HG03103 (cell line): Measurements from ENCODE around the gene ABCB6.

ENCODE experiments used
- ATAC-seq: cut with Tn5 transposase; IDR thresholded peaks from one replicate; pipeline ENCODE4 v1.9.1; 2021; ENCODE audit warnings: low read depth; ENCODE audit not compliant: unreplicated experiment

The ABCB6 gene

DNA sequence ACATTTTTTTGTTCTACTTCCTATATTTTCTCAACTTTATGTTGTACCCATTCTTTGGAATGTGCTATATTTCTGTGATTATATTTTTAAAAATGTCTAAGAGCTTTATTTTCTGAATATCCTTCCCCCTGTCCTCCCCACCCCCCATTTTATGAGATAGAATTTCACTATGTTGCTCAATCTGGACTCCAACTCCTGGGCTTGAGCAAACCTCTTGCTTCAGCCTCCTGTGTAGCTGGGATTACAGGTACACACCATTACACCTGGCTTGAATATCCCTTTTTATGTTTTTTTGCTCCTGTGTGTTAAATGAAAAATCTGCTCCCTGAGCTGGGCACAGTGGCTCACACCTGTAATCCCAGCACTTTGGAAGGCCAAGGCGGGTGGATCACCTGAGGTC lies 21.4 kb downstream of the ABCB6 start:
- ATAC-seq, result no peak

DNA sequence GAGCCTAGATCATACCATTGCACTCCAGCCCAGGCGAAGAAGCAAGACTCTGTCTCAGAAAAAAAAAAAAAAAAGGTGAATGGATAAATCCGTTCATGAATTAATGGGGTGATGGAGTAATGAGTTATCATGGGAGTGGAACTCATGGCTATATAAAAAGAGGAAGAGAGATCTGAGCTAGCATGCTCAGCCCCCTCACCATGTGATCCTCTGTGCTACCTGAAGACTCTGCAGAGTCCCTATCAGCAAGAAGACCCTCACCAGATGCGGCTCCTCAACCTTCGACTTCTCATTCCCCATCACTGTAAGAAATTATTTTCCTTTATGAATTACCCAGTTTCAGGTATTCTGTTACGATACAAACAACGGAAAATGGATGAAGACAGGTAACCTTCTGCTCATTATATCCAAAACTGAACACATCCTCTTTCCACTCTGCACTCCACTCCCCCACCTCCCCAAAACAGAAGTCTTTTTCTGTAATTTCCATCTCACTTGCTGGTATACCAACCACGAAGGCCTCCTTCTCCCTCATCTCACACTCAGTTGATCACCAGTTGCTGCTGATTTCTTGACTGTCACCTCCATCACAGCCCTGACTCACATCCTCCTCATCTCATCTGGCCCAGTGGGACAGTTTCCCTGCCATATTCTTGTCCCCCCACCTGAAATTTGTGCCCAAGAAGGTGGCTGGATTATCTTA lies 31.9 kb downstream of the ABCB6 start:
- no peak for ATAC-seq

DNA sequence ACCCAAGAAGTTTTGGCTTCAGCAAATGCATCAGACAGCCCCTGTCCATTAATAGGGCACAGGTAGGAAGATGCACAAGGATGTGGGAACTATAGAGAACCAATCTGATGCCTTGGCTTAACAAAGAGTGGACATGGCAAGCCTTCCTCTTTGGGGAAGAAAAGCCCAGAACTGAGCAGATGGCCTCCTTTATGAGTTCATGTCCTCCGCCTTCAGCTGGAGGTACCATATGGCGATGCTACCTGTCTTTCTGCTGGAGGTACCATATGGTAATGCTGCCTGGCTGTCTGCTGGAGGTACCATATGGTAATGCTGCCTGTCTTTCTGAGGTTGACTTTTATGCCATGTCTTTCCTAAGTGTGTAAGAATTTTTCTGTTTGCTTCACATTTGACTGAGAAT lies 34.6 kb downstream of the ABCB6 start:
- no peak for ATAC-seq

DNA sequence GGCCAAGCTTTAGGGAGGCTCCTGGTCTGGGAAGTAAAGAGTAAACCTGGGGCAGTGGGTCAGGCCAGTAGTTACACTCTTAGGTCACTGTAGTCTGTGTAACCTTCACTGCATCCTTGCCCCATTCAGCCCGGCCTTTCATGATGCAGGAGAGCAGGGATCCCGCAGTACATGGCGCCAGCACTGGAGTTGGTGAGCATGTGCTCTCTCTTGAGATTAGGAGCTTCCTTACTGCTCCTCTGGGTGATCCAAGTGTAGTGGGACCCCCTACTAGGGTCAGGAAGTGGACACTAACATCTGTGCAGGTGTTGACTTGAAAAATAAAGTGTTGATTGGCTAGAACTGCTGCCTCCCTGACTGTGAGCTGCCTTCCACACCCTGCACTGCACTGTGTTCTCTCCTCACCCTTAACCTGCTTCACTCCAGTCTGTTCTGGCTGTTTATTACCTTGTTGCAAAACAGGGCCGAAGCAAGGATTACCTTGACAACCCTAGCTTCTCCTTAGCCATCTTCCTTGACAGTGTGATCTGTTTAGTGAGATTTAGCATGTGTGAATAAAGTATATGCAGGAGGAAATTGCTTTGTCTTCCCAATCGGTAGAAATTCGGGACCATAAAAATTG lies 35.5 kb downstream of the ABCB6 start:
- ATAC-seq, result no peak

DNA sequence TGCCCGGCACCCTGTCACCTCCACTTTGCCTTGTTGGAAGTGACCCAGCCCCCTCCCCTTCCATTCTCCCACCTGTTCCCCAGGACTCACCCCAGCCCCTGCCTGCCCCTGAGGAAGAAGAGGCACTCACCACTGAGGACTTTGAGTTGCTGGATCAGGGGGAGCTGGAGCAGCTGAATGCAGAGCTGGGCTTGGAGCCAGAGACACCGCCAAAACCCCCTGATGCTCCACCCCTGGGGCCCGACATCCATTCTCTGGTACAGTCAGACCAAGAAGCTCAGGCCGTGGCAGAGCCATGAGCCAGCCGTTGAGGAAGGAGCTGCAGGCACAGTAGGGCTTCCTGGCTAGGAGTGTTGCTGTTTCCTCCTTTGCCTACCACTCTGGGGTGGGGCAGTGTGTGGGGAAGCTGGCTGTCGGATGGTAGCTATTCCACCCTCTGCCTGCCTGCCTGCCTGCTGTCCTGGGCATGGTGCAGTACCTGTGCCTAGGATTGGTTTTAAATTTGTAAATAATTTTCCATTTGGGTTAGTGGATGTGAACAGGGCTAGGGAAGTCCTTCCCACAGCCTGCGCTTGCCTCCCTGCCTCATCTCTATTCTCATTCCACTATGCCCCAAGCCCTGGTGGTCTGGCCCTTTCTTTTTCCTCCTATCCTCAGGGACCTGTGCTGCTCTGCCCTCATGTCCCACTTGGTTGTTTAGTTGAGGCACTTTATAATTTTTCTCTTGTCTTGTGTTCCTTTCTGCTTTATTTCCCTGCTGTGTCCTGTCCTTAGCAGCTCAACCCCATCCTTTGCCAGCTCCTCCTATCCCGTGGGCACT lies 36.2 kb downstream of the ABCB6 start:
- ATAC-seq, result no peak

DNA sequence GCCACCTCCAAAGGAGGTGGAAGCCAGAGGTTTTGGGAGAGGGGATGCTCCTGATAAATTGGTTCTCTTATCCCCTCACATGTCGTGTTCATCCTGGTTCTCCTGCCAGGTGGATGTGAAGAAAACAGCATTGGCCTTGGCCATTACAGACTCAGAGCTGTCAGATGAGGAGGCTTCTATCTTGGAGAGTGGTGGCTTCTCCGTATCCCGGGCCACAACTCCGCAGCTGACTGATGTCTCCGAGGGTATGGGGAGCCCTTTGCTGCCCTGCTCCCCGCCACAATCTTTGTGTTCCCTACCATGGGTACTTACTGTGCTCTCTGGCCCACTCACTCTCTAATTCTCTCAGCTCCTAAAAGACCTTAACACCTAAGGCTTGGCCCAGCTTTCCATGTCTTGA lies 37.2 kb downstream of the ABCB6 start:
- no peak for ATAC-seq

DNA sequence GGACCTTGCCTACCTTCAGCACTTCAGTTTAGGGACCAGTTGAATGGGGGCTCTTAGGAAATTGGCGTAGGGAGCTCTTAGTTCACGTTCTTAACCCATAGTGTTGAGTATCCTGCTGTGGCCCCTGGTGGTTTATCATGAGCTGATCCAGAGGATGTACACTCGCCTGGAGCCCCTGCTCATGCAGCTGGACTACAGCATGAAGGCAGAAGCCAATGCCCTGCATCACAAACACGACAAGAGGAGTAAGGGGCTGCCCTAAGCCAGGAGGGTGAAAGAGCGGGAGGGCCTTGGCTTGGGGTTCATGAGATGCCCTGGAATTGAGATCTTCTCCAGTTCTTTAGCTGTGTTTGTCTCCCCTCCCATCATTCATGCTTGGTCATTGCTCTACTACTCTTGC lies 37.8 kb downstream of the ABCB6 start:
- no peak for ATAC-seq

DNA sequence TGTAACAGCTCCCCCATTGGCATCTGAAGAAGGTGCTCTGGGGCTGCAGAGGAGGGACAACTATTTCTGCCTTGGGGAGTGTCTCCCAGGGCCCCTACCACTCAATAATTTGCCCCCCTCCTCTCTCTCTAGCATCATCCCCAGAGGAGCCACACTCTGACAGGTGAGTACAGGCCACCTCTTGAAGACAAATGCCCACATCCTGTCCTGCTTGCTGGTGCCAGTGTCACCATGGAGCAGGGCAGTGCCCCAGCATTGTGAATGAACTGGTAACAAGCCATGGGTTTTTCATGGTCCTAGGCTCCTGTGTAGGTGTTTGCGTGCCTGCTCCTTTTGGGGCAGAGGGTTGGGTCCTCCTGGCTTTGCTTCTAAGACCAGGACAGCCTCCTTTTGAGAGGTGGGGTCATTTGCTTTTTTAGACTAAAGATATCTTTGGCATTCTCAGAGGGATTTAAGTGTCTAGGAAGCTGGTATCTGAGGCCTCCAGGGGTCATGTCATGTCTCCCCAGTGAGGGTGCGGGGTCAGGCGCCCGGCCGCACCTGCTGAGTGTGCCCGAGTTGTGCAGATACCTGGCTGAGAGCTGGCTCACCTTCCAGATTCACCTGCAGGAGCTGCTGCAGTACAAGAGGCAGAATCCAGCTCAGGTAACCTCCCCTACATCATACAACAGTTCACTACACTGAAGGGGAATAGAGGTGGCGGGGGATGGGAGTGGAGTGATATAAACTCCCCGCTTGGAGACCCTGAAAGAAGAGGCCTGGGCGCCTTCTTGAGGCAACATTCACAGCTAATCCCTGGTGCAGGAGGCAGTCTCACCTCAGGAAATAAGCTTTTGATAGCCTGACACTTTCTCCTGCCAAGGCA lies 38.9 kb downstream of the ABCB6 start:
- no peak for ATAC-seq

DNA sequence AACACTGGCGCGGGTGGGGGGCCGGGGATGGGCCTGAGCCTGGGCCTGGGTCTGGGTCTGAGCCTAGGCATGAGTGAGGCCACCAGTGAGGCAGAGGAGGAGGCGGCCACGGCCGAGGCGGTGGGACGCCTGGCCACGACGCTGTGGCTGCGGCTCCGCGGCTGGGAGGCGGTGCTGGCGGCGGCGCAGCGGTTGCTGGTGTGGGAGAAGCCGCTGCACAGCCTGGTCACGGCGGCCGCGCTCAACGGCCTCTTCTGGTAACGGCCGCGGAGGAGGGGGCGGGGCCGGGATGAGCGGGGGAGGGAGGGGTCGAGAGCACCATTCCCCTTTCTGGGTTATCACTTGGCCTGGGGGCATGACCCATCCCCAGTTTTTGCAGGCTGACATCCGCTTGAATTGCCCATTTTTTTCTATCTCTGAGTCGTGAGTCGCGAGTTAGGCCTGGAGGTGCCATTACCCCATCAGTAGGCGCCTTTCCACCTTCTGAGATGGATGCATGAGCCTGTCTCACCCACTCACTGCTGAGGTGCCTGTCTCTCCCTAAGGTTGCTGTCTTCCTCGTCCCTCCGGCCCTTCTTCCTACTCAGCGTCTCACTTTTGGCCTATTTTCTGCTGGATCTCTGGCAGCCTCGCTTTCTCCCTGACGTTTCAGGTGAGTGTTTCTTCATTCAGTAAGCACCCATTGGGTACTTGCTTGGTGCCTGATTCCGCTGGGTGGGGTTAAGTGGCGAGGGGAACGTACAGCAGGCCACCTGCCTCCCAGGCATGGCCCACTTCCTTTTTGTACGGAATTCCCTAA lies 40.2 kb downstream of the ABCB6 start:
- peak; percentile 19 for ATAC-seq

DNA sequence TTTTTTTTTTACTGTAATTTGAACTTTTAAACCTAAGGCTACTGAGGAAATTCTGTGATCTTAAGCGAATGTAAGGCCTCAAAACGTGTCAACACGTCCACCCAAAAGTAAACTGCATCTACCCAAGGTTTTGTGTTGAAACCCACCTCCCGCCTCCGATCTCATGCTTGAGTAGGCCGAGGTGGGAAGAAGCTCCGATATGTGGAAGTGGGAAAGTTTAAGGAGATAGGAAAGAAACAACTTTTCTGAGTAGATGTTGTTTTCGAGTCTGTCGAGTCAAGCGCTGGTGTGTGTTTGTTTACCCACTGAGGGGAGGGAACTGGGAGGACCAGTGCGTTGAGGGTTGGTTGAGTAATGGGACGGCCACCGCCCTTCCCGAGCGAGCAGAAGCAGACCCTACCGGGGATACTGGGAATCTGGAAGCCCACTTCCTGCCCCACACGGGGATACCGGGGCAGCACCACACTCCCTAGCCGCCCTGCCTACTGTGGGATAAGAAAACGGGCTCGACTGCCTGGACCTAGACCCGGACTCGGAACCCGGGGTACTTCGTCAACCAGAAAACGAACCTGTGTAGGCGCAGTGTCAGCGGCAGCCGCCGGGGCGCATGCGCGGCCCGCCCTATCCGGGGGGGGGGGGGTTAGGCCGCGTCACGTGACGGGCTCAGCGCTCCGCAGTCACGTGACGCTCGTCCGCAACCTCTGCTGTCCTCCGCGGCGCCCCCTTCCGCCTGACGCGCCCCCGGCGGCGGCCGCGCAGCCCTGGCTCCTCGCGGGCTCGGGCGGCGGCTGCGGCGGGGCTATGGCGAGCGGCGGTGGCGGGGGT lies 41.0 kb downstream of the ABCB6 start, which contains the start of gene RETREG2:
RETREG2 (plus strand) TSS at position 724 of the 825 bp plus-strand sequence; CDS start at position 802, 78 bp downstream.
- ATAC-seq, result peak; percentile 33

DNA sequence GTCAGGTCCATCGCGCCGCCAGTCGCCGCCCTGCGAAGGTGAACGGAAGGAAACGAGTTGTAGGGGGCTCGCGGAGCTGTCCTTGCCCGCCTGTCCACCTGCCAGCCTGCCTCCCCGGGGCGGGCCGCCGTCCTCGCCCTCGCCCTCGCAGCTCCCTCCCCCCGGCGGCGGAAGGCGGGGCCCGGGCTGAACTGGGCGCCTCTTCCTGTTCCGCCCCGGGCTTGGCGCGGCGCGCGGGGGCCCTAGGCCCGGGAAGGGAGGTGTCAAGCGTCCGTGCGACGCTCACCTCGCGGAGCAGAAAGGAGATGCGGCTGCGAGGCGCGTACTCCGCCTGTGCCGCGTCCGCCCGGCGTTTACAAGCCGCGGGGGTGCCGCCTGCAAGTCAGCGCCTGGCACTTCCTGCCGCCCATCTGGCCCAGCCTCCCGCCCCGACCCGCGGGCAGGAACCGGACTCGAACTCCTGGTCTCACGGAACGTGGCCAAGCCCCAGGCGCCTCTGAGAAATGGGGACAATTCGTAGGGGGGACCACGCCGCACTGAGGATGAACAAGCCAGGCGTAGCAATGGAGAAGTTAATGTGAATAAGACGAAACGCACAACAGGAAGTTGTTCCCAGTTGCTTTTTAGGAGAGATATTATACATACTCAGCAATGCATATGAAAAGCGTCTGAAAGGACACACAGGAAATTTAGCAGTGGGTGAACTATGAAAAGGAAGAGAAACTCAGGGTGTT lies 41.8 kb downstream of the ABCB6 start, which contains the start of gene CNPPD1:
CNPPD1 (minus strand) TSS at position 108 of the 734 bp plus-strand sequence; CDS start at position 11, 97 bp downstream.
- ATAC-seq, result peak; percentile 67

DNA sequence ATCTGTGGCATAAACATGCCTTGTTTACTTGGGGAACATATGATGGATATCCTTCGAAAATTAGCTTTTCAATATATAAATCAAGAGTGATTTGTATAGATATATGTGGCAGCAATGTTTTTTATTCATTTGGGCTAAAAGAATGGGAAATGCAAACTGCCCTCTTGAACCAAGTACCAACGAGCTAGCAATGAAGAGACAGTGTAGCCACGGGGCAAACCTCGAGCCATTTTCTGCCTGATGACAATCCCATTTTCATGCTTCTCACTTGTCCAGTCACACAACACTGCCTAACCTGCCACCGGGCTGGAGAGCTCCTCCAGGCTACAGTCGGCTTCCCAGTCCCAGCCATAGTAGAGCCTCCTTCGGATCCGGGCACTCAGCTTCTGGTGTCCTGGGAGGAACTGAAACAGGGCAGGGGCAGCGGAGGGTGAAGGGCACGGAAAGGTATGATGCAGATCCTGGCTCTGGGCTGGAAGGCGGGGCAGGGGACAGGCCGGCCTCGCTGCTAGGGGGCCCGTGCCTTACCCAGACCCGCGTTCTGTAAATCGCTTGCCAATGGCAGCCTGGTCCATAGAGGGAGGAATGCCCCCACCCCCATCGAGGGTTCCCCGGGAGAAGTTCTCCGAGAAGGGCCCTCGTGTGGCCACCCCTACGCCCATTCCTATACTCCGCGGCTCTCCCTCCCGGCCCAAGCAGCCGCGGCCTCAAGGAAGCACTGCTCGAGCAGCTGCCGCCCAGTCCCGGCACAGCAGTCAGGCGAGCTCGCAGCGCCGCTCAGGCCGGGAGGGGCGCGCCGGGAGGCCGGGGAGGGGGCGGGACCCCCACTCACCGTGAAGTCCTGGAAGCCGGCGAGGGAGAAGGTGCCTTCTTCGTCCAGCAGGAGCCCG lies 42.6 kb downstream of the ABCB6 start:
- peak; percentile 16 for ATAC-seq

DNA sequence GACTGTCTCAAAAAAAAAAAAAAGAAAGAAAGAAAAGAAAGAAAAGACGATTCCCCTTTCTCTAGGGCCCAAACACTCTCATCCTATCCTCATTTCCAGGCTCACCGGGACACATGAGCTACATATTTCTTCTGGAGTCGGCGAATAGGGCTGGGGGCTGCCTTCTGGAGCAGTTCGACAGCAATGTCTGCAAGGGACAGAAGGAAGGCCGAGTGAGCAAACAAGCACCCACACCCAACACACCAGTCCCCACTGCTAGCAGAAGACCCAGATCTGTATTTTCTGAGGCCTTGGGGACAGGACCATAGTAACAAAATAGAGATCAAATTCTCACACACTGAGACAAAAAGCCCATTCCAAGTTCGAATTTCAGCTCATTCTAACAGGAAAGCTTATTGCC lies 43.3 kb downstream of the ABCB6 start:
- no peak for ATAC-seq

DNA sequence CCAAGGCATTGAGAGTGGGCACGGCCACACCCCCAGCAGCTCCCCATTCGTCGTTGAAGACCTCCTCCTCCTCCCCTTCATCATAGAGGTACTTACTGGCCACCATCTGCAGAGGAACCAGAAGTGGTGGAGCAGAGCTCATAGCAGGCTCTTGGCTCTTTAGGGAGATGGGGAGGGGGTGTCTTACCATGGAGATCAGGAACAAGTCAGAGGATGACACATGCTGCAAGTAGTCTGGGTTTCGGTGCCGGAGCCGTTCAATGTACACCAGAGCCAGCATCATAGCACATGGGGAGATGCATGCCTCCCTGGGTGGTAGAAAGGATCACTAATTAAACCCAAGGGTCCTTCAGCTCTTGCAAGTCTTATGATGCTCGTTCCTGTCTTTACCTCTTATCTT lies 44.0 kb downstream of the ABCB6 start:
- no peak for ATAC-seq

DNA sequence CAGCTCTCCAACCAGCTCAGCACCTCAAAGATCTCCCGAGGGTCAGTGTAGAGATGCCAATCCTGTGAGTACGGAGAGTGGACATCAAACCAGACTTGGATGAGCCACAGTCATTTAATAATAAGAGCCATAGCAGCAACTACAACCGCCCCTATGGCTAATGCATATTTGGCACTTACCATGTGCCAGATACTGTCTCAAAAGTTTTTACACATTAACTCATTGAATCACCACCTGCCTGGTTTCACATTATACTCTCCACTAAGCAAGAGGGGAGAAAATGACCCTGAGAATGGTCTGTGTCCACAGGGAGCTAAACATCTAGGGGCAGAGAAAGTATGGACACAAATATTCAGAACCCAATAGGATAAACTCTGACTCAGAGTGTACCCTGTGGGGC lies 44.6 kb downstream of the ABCB6 start:
- ATAC-seq, result no peak

DNA sequence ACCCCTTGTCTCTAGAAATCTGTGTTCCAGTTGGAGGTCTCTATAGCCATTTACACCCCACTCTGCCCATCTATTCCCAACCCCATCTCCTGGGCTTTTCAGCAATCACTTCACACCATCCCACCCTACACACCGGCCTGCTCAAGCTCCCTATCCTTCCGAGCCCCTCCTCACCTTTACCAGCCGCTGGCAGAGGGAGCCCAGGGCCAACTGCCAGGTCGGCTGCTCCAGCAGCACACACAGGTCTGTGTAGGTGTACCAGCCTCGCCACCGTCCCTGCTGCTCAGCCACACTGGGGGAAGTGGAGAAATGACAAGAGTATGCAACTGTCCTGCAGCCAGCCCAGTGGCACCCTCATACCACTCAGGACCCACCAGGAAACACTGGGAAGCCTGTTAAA lies 45.6 kb downstream of the ABCB6 start:
- ATAC-seq, result no peak
